Body of pancreas (tissue), 4 donors: ENCODE results near the gene GAB1.

Experiments
- POLR2A ChIP-seq, 3 donors: fragments of 450-650 bp; IDR thresholded peaks; one replicate each; pipeline ENCODE4 v1.6.1; 2016; ENCODE audit warnings: antibody characterized with exemption in 3 of 3, mild to moderate bottlenecking in 2 of 3
- TF ChIP-seq, protein P1 (sequence below), 7 experiments: fragments of 450-650 bp in 4 of 7; fragments of 200-600 bp in 3 of 7; sonication (generic) in 3 of 7; IDR thresholded peaks; one replicate each; pipeline ENCODE4 v1.5.1; 2016 to 2019; ENCODE audit warnings: antibody characterized with exemption in 7 of 7

DNA sequence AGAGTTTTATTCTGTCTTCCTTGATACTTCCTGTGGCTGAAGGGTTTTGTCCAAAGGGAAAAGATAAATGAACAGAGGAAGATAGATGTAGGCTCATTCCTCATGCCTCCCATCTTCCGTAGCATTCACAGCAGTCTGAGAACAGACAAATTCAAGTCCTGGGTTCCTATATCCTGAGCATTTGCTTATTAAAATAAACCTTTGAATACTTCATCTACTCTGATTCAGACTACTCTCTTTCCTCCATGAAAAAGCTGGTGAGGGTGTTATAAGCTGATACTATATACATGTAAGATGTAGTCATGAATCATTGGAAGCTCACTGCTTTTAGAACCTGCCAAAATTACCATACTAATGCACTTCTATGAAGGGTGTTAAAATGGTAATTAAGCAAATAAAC lies 61.2 kb downstream of the GAB1 start:
- TF ChIP-seq, protein P1, sequence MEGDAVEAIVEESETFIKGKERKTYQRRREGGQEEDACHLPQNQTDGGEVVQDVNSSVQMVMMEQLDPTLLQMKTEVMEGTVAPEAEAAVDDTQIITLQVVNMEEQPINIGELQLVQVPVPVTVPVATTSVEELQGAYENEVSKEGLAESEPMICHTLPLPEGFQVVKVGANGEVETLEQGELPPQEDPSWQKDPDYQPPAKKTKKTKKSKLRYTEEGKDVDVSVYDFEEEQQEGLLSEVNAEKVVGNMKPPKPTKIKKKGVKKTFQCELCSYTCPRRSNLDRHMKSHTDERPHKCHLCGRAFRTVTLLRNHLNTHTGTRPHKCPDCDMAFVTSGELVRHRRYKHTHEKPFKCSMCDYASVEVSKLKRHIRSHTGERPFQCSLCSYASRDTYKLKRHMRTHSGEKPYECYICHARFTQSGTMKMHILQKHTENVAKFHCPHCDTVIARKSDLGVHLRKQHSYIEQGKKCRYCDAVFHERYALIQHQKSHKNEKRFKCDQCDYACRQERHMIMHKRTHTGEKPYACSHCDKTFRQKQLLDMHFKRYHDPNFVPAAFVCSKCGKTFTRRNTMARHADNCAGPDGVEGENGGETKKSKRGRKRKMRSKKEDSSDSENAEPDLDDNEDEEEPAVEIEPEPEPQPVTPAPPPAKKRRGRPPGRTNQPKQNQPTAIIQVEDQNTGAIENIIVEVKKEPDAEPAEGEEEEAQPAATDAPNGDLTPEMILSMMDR (IDR thresholded peaks at IDR 0.05), result no peak
- no peak for TF ChIP-seq POLR2A (IDR thresholded peaks at IDR 0.05)
